HG03558 (cell line): ENCODE data around the gene RYR2.

Source experiments
- ATAC-seq: cut with Tn5 transposase; IDR thresholded peaks from one replicate; pipeline ENCODE4 v1.9.1; 2021; ENCODE audit warnings: moderate number of reproducible peaks; ENCODE audit not compliant: unreplicated experiment; ENCODE audit errors: extremely low read depth

RYR2 gene

GRCh38 chr1:237478842-237479241, 436.9 kb downstream of the RYR2 start:
- no peak for ATAC-seq

GRCh38 chr1:237482777-237483176, 440.8 kb downstream of the RYR2 start:
- ATAC-seq = no peak

GRCh38 chr1:237492359-237492758, 450.4 kb downstream of the RYR2 start:
- no peak for ATAC-seq

- ATAC-seq = no peak
Observed at GRCh38 chr1:237500566-237500965, 458.6 kb downstream of the RYR2 start.

- ATAC-seq = no peak
Observed at GRCh38 chr1:237503292-237503691, 461.3 kb downstream of the RYR2 start.

GRCh38 chr1:237507005-237507404, 465.0 kb downstream of the RYR2 start:
- peak; percentile 91 for ATAC-seq

GRCh38 chr1:237509748-237510147, 467.8 kb downstream of the RYR2 start:
- no peak for ATAC-seq

- ATAC-seq = no peak
Observed at GRCh38 chr1:237525102-237525501, 483.1 kb downstream of the RYR2 start.

- ATAC-seq = no peak
Observed at GRCh38 chr1:237527761-237528160, 485.8 kb downstream of the RYR2 start.

GRCh38 chr1:237528545-237528944, 486.6 kb downstream of the RYR2 start:
- no peak for ATAC-seq

- no peak for ATAC-seq
Observed at GRCh38 chr1:237539055-237539454, 497.1 kb downstream of the RYR2 start.

GRCh38 chr1:237542525-237543418, 500.8 kb downstream of the RYR2 start:
- ATAC-seq = no peak

GRCh38 chr1:237553078-237553477, 511.1 kb downstream of the RYR2 start:
- ATAC-seq = no peak

- ATAC-seq = no peak
Observed at GRCh38 chr1:237556911-237557310, 514.9 kb downstream of the RYR2 start.

GRCh38 chr1:237562242-237562823, 520.3 kb downstream of the RYR2 start:
- ATAC-seq = peak; percentile 86

GRCh38 chr1:237565236-237565635, 523.3 kb downstream of the RYR2 start:
- ATAC-seq = no peak

- ATAC-seq = no peak
Observed at GRCh38 chr1:237566581-237566980, 524.6 kb downstream of the RYR2 start.

GRCh38 chr1:237568955-237569354, 527.0 kb downstream of the RYR2 start:
- ATAC-seq = no peak

- ATAC-seq = no peak
Observed at GRCh38 chr1:237570530-237570929, 528.5 kb downstream of the RYR2 start.

GRCh38 chr1:237574536-237574935, 532.6 kb downstream of the RYR2 start:
- ATAC-seq = no peak

- ATAC-seq = no peak
Observed at GRCh38 chr1:237578540-237578939, 536.6 kb downstream of the RYR2 start.

GRCh38 chr1:237580726-237581125, 538.7 kb downstream of the RYR2 start:
- no peak for ATAC-seq
